GM12878 (cell line): Measurements from ENCODE around the gene DCDC1. TPM values are rescaled to one million over a fixed set of nuclear protein-coding genes. Genes with fewer than 3 reads are reported as not detected.

Experiments
- ATAC-seq: fragments of 200-7000 bp; cut with Tn5 transposase; 3 replicates; pipeline ENCODE4 v1.9.1; 2020; ENCODE audit warnings: mild to moderate bottlenecking, moderate library complexity
- BruUV-seq: library from RNA; stranded (reverse); fragments of 400-500 nt; replicated peaks from 2 replicates; lab custom pipeline; 2021; lab: Mats Ljungman, UMichigan
- CTCF ChIA-PET: fragments of 300-600 bp; sonication (Branson Sonifier 250); formaldehyde crosslinking; extraction: SDS; loops from one replicate; lab custom pipeline; 2021; ENCODE audit warnings: inconsistent platforms; lab: Yijun Ruan, JAX
- POLR2A ChIA-PET: fragments of 350-600 bp; formaldehyde crosslinking; extraction: SDS; loops from one replicate; lab custom pipeline; 2021; ENCODE audit warnings: inconsistent platforms; lab: Charles Lee
- RAD21 ChIA-PET: fragments of 300-600 bp; sonication (Branson Sonifier 250); formaldehyde crosslinking; loops from one replicate; lab custom pipeline; 2023; ENCODE audit warnings: antibody characterized with exemption; ENCODE audit not compliant: unreplicated experiment; lab: Charles Lee
- SMC1A ChIA-PET: fragments of 300-600 bp; sonication (Branson Sonifier 250); formaldehyde crosslinking; loops from one replicate; lab custom pipeline; 2023; ENCODE audit not compliant: unreplicated experiment, uncharacterized antibody; lab: Charles Lee
- DNase-seq: peaks from one replicate; pipeline ENCODE4 v3.0.0-alpha.2; 2011; ENCODE audit warnings: low read depth, low spot score
- FAIRE-seq: peaks from 3 replicates; lab custom pipeline; 2011; peaks lifted over from hg19 to GRCh38; lab: Jason Lieb, UNC
- H2AFZ ChIP-seq: 2 replicates; pipeline ENCODE4 v1.6.0; 2011; ENCODE audit warnings: low read depth, low read length, control low read depth; ENCODE audit not compliant: control insufficient read depth
- H3K27ac ChIP-seq: 2 replicates; pipeline ENCODE4 v1.5.1; 2011; ENCODE audit warnings: control low read depth; ENCODE audit not compliant: control insufficient read depth, insufficient read depth
- H3K27me3 ChIP-seq, 2 experiments: replicated peaks in 1 of 2; 2 replicates each; pipeline versions ENCODE4 v1.6.0 to v1.6.1; 2011; ENCODE audit warnings: low read length in 1 of 2; ENCODE audit not compliant: control insufficient read depth in 2 of 2, insufficient read depth in 2 of 2
- H3K36me3 ChIP-seq, 2 experiments: 2 replicates each; pipeline ENCODE4 v1.5.1; 2011; ENCODE audit warnings: low read length in 1 of 2; ENCODE audit not compliant: control insufficient read depth in 2 of 2, insufficient read depth in 2 of 2
- H3K4me1 ChIP-seq: 2 replicates; pipeline ENCODE4 v1.6.1; 2011; ENCODE audit warnings: mild to moderate bottlenecking, low read length, moderate library complexity, mixed read lengths; ENCODE audit not compliant: control insufficient read depth, insufficient read depth
- H3K4me2 ChIP-seq: 2 replicates; pipeline ENCODE4 v1.6.0; 2011; ENCODE audit warnings: control low read depth; ENCODE audit not compliant: control insufficient read depth, insufficient read depth
- H3K4me3 ChIP-seq: fragments of 200-600 bp; sonication (generic); 2 replicates; pipeline ENCODE4 v1.5.1; 2016
- H3K79me2 ChIP-seq: 2 replicates; pipeline ENCODE4 v1.6.0; 2011; ENCODE audit warnings: low read length; ENCODE audit not compliant: control insufficient read depth, insufficient read depth
- H3K9ac ChIP-seq: 2 replicates; pipeline ENCODE4 v1.8.0; 2011; ENCODE audit warnings: low read length, control low read depth, mixed read lengths; ENCODE audit not compliant: control insufficient read depth, insufficient read depth
- H3K9me3 ChIP-seq: replicated peaks from 3 replicates; pipeline ENCODE4 v1.5.1; 2011; ENCODE audit warnings: mild to moderate bottlenecking, low read length; ENCODE audit not compliant: control insufficient read depth, insufficient read depth
- H4K20me1 ChIP-seq: 2 replicates; pipeline ENCODE4 v1.6.0; 2011; ENCODE audit not compliant: control insufficient read depth, insufficient read depth
- BCLAF1 ChIP-seq: fragments of 450-650 bp; IDR thresholded peaks from 2 replicates; pipeline ENCODE4 v1.6.1; 2017; ENCODE audit warnings: antibody characterized with exemption, mild to moderate bottlenecking, moderate library complexity
- BMI1 ChIP-seq: fragments of 450-650 bp; IDR thresholded peaks from 2 replicates; pipeline ENCODE4 v1.6.1; 2016; ENCODE audit warnings: mild to moderate bottlenecking, moderate library complexity, borderline replicate concordance
- E4F1 ChIP-seq: fragments of 450-650 bp; IDR thresholded peaks from 2 replicates; pipeline ENCODE4 v1.6.1; 2018; ENCODE audit warnings: borderline replicate concordance, mild to moderate bottlenecking; ENCODE audit not compliant: partially characterized antibody
- HDAC6 ChIP-seq: fragments of 200-600 bp; sonication (generic); IDR thresholded peaks from one replicate; pipeline ENCODE4 v1.8.0; 2017; ENCODE audit warnings: antibody characterized with exemption; ENCODE audit not compliant: unreplicated experiment
- KAT2A ChIP-seq: conservative IDR thresholded peaks from 2 replicates; pipeline ENCODE4 v1.6.1; 2011; ENCODE audit warnings: low read depth, low read length; ENCODE audit not compliant: control insufficient read depth
- POLR2A ChIP-seq: IDR thresholded peaks from 2 replicates; pipeline ENCODE4 v1.6.1; 2011; ENCODE audit warnings: low read depth, mild to moderate bottlenecking, low read length
- RBBP5 ChIP-seq: fragments of 200-600 bp; sonication (generic); conservative IDR thresholded peaks from 2 replicates; pipeline ENCODE4 v1.6.1; 2016
- RUNX3 ChIP-seq: IDR thresholded peaks from 2 replicates; pipeline ENCODE4 v1.6.1; 2012; ENCODE audit warnings: low read length, inconsistent platforms
- SP1 ChIP-seq: IDR thresholded peaks from one replicate; pipeline ENCODE4 v1.6.1; 2011; ENCODE audit warnings: low read depth, low read length
- SRF ChIP-seq, 2 experiments: IDR thresholded peaks; 2 replicates each; pipeline ENCODE4 v1.6.1; 2011; ENCODE audit warnings: low read depth in 2 of 2, low read length in 2 of 2, mild to moderate bottlenecking in 1 of 2, moderate library complexity in 1 of 2
- ZNF217 ChIP-seq: fragments of 450-650 bp; IDR thresholded peaks from 2 replicates; pipeline ENCODE4 v1.6.1; 2017; ENCODE audit warnings: antibody characterized with exemption, mild to moderate bottlenecking
- ZSCAN29 ChIP-seq: fragments of 450-650 bp; IDR thresholded peaks from 2 replicates; pipeline ENCODE4 v1.6.1; 2017; ENCODE audit warnings: mild to moderate bottlenecking, moderate library complexity
- WGBS: methylation state at CpG from one replicate; pipeline ENCODE4 v1.1.6; 2016; ENCODE audit warnings: low lambda C conversion rate; ENCODE audit not compliant: insufficient replicate concordance, insufficient coverage; ENCODE audit errors: missing lambda C conversion rate; 5-methylcytosine and 5-hydroxymethylcytosine counted together
- in situ Hi-C: fragments of 300-500 bp; cut with MboI; formaldehyde crosslinking; loops from 9 replicates; pipeline ENCODE4 v1.14.3; 2018; ENCODE audit warnings: mixed read lengths
- intact Hi-C: fragments of 100-400 bp; cut with micrococcal nuclease; formaldehyde crosslinking; loops from one replicate; pipeline ENCODE4 v1.14.2; 2022; ENCODE audit not compliant: unreplicated experiment
- polyA plus RNA-seq, 11 experiments: library from polyadenylated mRNA; depleted of rRNA in 4 of 11; unstranded in 6 of 11; stranded (reverse) in 5 of 11; fragments of >200 nt; fragmentation: Nextera tagmentation in 4 of 11; fragmentation: Illumina TruSeq in 1 of 11; extraction: Ambion mirVana in 4 of 11; extraction: Trizol in 1 of 11; gene quantifications; 1 replicate in 1 of 11; 2 replicates in 10 of 11; pipeline versions ENCODE4 v1.2.1 to v1.2.3, GENCODE V29; 2011 to 2016; ENCODE audit warnings: inconsistent platforms in 2 of 11, missing spikeins in 2 of 11, low read depth in 1 of 11
- total RNA-seq, 4 experiments: library from RNA; depleted of rRNA in 3 of 4; stranded (reverse); fragments of >200 nt in 3 of 4; fragmentation: Illumina TruSeq in 1 of 4; extraction: Trizol in 1 of 4; gene quantifications; 2 replicates each; pipeline versions ENCODE4 v1.2.1 to v1.2.3, GENCODE V29; 2013 to 2021

DCDC1 gene
- total and polyA plus RNA-seq, 10 of the 15 experiments (the other 5 are each of a cell fraction or from before 2014, with no cell fraction given): not detected

- Histone ChIP-seq H3K9ac (no peak overlapping the region), H2AFZ (no peak overlapping the region), H3K27ac (no peak overlapping the region), H3K36me3 (no peaks in the 10 kb centered on the region), H3K4me1 (no peaks in the 10 kb centered on the region), H4K20me1 (no peaks in the 10 kb centered on the region), H3K27me3 (no peaks in the 10 kb centered on the region), H3K9me3 (no peaks in the 10 kb centered on the region), H3K79me2 (no peaks in the 10 kb centered on the region), H3K4me2 (no peak overlapping the region)
- DNase-seq (no peak), FAIRE-seq (no peak)
- POLR2A ChIA-PET: no interaction called here
- RAD21 ChIA-PET: interaction anchor here (0.5 kb wide), 1 partner anchor 20 kb away, joined by 5 read pairs; no protein-coding TSS in a partner anchor
- in situ Hi-C loops (no loop called here), intact Hi-C loops (no loop called here)
- SMC1A ChIA-PET: interaction anchor here (0.7 to 1.8 kb wide), 2 partner anchors 20 to 1139 kb away, joined by 3 to 4 read pairs; no protein-coding TSS in a partner anchor
- CTCF ChIA-PET: interaction anchor here (1.0 to 1.4 kb wide), 2 partner anchors 19 to 654 kb away, joined by 3 read pairs; no protein-coding TSS in a partner anchor
- WGBS: 50% methylated on average over 2 of the region's 2 CpGs
- TF ChIP-seq ZSCAN29 (no peak), RBBP5 (no peak), SP1 (no peak), BMI1 (no peak), POLR2A (no peak), ZNF217 (no peak), SRF (IDR thresholded peaks at IDR 0.05; ENCODE audit: low read depth in 2 of 2, low read length in 2 of 2) (no peak), BCLAF1 (no peak), RUNX3 (no peak), HDAC6 (no peak), KAT2A (no peak), E4F1 (no peak)
- TF ChIP-seq, all 136 proteins: peak for 0
- no peak for ATAC-seq
- BruUV-seq: no TSS peak
- H3K4me3 ChIP-seq: no peak overlapping the region
These were observed 474.5 kb downstream of the DCDC1 start for GRCh38 chr11:30895046-30895445.
